ENCODE measurements around the gene BBS12. TPM values are rescaled to one million over a fixed set of nuclear protein-coding genes. Genes with fewer than 3 reads are reported as not detected.

The BBS12 gene
- total RNA-seq, 4 donors from 2014 or later: 3.0 to 5.7 (median 4.0) TPM

- Histone ChIP-seq H3K36me3 (no peaks in the 10 kb centered on the region), H3K27ac (replicated peaks in 1 of 4) (no peak overlapping the region), H3K4me3 (no peak overlapping the region), H3K4me1 (peaks cover 4 to 7% (median 4%) of the 10 kb centered on the region in 4 donors), H3K27me3 (no peaks in the 10 kb centered on the region), H3K9me3 (no peaks in the 10 kb centered on the region)
- no peak for TF ChIP-seq POLR2AphosphoS5 (IDR thresholded peaks at IDR 0.05)
- no peak for TF ChIP-seq POLR2A (IDR thresholded peaks at IDR 0.05; ENCODE audit: low read depth)
- TF ChIP-seq CTCF (IDR thresholded peaks at IDR 0.05): peak; percentile 63 to 77 (median 73)
- intact Hi-C loops (cut with DNase I): loop anchor here (2.0 kb wide), 1 partner anchor 165 kb away; the partner anchor contains the start of gene NUDT6
- WGBS: 36% methylated on average over 2 of the region's 2 CpGs
- no peak for DNase-seq (ENCODE audit: extremely low spot score)
Observed at GRCh38 chr4:122758033-122758432, 25.5 kb downstream of the BBS12 start.

- H3K4me1 ChIP-seq: peaks cover 4 to 12% (median 7%) of the 10 kb centered on the region in 4 donors
- DNase-seq (ENCODE audit: extremely low spot score): no peak
- intact Hi-C loops (cut with DNase I): loop anchor here (2.0 to 5.0 kb wide), 2 partner anchors 153 to 163 kb away; partner anchors contain the start of gene NUDT6
- no peaks in the 10 kb centered on the region for H3K9me3 ChIP-seq
- no peak overlapping the region for H3K4me3 ChIP-seq
- H3K27ac ChIP-seq (replicated peaks in 1 of 4): no peak overlapping the region
- TF ChIP-seq POLR2A (IDR thresholded peaks at IDR 0.05; ENCODE audit: low read depth): no peak
- TF ChIP-seq CTCF (IDR thresholded peaks at IDR 0.05): peak in 1 of 3 experiments; percentile 4
- 64% methylated on average over 3 of the region's 3 CpGs for WGBS
- H3K36me3 ChIP-seq: no peaks in the 10 kb centered on the region
- H3K27me3 ChIP-seq: no peaks in the 10 kb centered on the region
Observed at GRCh38 chr4:122759639-122760310, 27.3 kb downstream of the BBS12 start.

- no peaks in the 10 kb centered on the region for H3K27me3 ChIP-seq
- WGBS: 47% methylated on average over 2 of the region's 2 CpGs
- TF ChIP-seq POLR2A (IDR thresholded peaks at IDR 0.05; ENCODE audit: low read depth): no peak
- no peak for TF ChIP-seq EP300 (IDR thresholded peaks at IDR 0.05)
- no peak for TF ChIP-seq CTCF (IDR thresholded peaks at IDR 0.05)
- H3K4me1 ChIP-seq: peaks cover 4 to 12% (median 7%) of the 10 kb centered on the region in 4 donors
- no peaks in the 10 kb centered on the region for H3K9me3 ChIP-seq
- intact Hi-C loops (cut with DNase I): loop anchor here (5.0 kb wide), 1 partner anchor 150 kb away; no protein-coding TSS in a partner anchor
- DNase-seq (ENCODE audit: extremely low spot score): no peak
- H3K27ac ChIP-seq (replicated peaks in 1 of 4): peak overlapping the region in 1 of 4 donors; percentile 11
- no peaks in the 10 kb centered on the region for H3K36me3 ChIP-seq
- H3K4me3 ChIP-seq: no peak overlapping the region
Observed at GRCh38 chr4:122762520-122762919, 30.0 kb downstream of the BBS12 start.

- intact Hi-C loops (cut with DNase I): loop anchor here (5.0 kb wide), 1 partner anchor 149 kb away; no protein-coding TSS in a partner anchor
- Histone ChIP-seq H3K9me3 (no peaks in the 10 kb centered on the region), H3K27me3 (no peaks in the 10 kb centered on the region), H3K4me1 (peaks cover 3 to 10% (median 6%) of the 10 kb centered on the region in 4 donors), H3K36me3 (no peaks in the 10 kb centered on the region), H3K27ac (replicated peaks in 1 of 4) (peak overlapping the region in 1 of 4 donors; percentile 11), H3K4me3 (no peak overlapping the region)
- WGBS: 93% methylated on average over 14 of the region's 14 CpGs
- no peak for DNase-seq (ENCODE audit: extremely low spot score)
- TF ChIP-seq POLR2A (IDR thresholded peaks at IDR 0.05; ENCODE audit: low read depth): no peak
- no peak for TF ChIP-seq POLR2AphosphoS5 (IDR thresholded peaks at IDR 0.05)
- TF ChIP-seq EP300 (IDR thresholded peaks at IDR 0.05): no peak
- TF ChIP-seq CTCF (IDR thresholded peaks at IDR 0.05): no peak
Observed at GRCh38 chr4:122762966-122763716, 30.6 kb downstream of the BBS12 start.

Measured in esophagus muscularis mucosa (tissue), 4 donors.